GM12878 (cell line): ENCODE results near the gene ASTN1. TPM values are rescaled to one million over a fixed set of nuclear protein-coding genes. Genes with fewer than 3 reads are reported as not detected.
A peak's percentile ranks its signal among the peaks of the same experiment; 100 is the strongest.

Source experiments
- ATAC-seq: fragments of 200-7000 bp; cut with Tn5 transposase; 3 replicates; pipeline ENCODE4 v1.9.1; 2020; ENCODE audit warnings: mild to moderate bottlenecking, moderate library complexity
- BruUV-seq: library from RNA; stranded (reverse); fragments of 400-500 nt; replicated peaks from 2 replicates; lab custom pipeline; 2021; lab: Mats Ljungman, UMichigan
- CTCF ChIA-PET: fragments of 300-600 bp; sonication (Branson Sonifier 250); formaldehyde crosslinking; extraction: SDS; loops from one replicate; lab custom pipeline; 2021; ENCODE audit warnings: inconsistent platforms; lab: Yijun Ruan, JAX
- POLR2A ChIA-PET: fragments of 350-600 bp; formaldehyde crosslinking; extraction: SDS; loops from one replicate; lab custom pipeline; 2021; ENCODE audit warnings: inconsistent platforms; lab: Charles Lee
- RAD21 ChIA-PET: fragments of 300-600 bp; sonication (Branson Sonifier 250); formaldehyde crosslinking; loops from one replicate; lab custom pipeline; 2023; ENCODE audit warnings: antibody characterized with exemption; ENCODE audit not compliant: unreplicated experiment; lab: Charles Lee
- SMC1A ChIA-PET: fragments of 300-600 bp; sonication (Branson Sonifier 250); formaldehyde crosslinking; loops from one replicate; lab custom pipeline; 2023; ENCODE audit not compliant: unreplicated experiment, uncharacterized antibody; lab: Charles Lee
- DNase-seq: peaks from one replicate; pipeline ENCODE4 v3.0.0-alpha.2; 2011; ENCODE audit warnings: low read depth, low spot score
- FAIRE-seq: peaks from 3 replicates; lab custom pipeline; 2011; peaks lifted over from hg19 to GRCh38; lab: Jason Lieb, UNC
- H2AFZ ChIP-seq: 2 replicates; pipeline ENCODE4 v1.6.0; 2011; ENCODE audit warnings: low read depth, low read length, control low read depth; ENCODE audit not compliant: control insufficient read depth
- H3K27ac ChIP-seq: 2 replicates; pipeline ENCODE4 v1.5.1; 2011; ENCODE audit warnings: control low read depth; ENCODE audit not compliant: control insufficient read depth, insufficient read depth
- H3K27me3 ChIP-seq, 2 experiments: replicated peaks in 1 of 2; 2 replicates each; pipeline versions ENCODE4 v1.6.0 to v1.6.1; 2011; ENCODE audit warnings: low read length in 1 of 2; ENCODE audit not compliant: control insufficient read depth in 2 of 2, insufficient read depth in 2 of 2
- H3K36me3 ChIP-seq, 2 experiments: 2 replicates each; pipeline ENCODE4 v1.5.1; 2011; ENCODE audit warnings: low read length in 1 of 2; ENCODE audit not compliant: control insufficient read depth in 2 of 2, insufficient read depth in 2 of 2
- H3K4me1 ChIP-seq: 2 replicates; pipeline ENCODE4 v1.6.1; 2011; ENCODE audit warnings: mild to moderate bottlenecking, low read length, moderate library complexity, mixed read lengths; ENCODE audit not compliant: control insufficient read depth, insufficient read depth
- H3K4me2 ChIP-seq: 2 replicates; pipeline ENCODE4 v1.6.0; 2011; ENCODE audit warnings: control low read depth; ENCODE audit not compliant: control insufficient read depth, insufficient read depth
- H3K4me3 ChIP-seq: fragments of 200-600 bp; sonication (generic); 2 replicates; pipeline ENCODE4 v1.5.1; 2016
- H3K79me2 ChIP-seq: 2 replicates; pipeline ENCODE4 v1.6.0; 2011; ENCODE audit warnings: low read length; ENCODE audit not compliant: control insufficient read depth, insufficient read depth
- H3K9ac ChIP-seq: 2 replicates; pipeline ENCODE4 v1.8.0; 2011; ENCODE audit warnings: low read length, control low read depth, mixed read lengths; ENCODE audit not compliant: control insufficient read depth, insufficient read depth
- H3K9me3 ChIP-seq: replicated peaks from 3 replicates; pipeline ENCODE4 v1.5.1; 2011; ENCODE audit warnings: mild to moderate bottlenecking, low read length; ENCODE audit not compliant: control insufficient read depth, insufficient read depth
- H4K20me1 ChIP-seq: 2 replicates; pipeline ENCODE4 v1.6.0; 2011; ENCODE audit not compliant: control insufficient read depth, insufficient read depth
- ASH2L ChIP-seq: fragments of 300-600, 200-600 bp; sonication (generic); IDR thresholded peaks from 2 replicates; pipeline ENCODE4 v1.6.1; 2017; ENCODE audit warnings: low read depth, mild to moderate bottlenecking, borderline replicate concordance
- BCL3 ChIP-seq: IDR thresholded peaks from 2 replicates; pipeline ENCODE4 v1.6.1; 2011; ENCODE audit warnings: borderline replicate concordance, low read depth, mild to moderate bottlenecking, moderate library complexity, low read length; ENCODE audit not compliant: insufficient read depth, poor library complexity, severe bottlenecking
- CTCF ChIP-seq, 3 experiments: IDR thresholded peaks in 2 of 3; conservative IDR thresholded peaks in 1 of 3; 2 replicates each; pipeline ENCODE4 v1.5.1; 2011; ENCODE audit warnings: low read depth in 3 of 3, low read length in 3 of 3, mild to moderate bottlenecking in 3 of 3, control low read depth in 2 of 3, moderate library complexity in 2 of 3, inconsistent platforms in 1 of 3, mixed read lengths in 1 of 3; ENCODE audit not compliant: control insufficient read depth in 2 of 3, insufficient read depth in 1 of 3; ENCODE audit errors: extremely low read depth in 1 of 3
- E2F8 ChIP-seq: fragments of 450-650 bp; IDR thresholded peaks from 2 replicates; pipeline ENCODE4 v1.6.1; 2018; ENCODE audit warnings: mild to moderate bottlenecking, low read depth, moderate library complexity; ENCODE audit not compliant: partially characterized antibody
- GABPA ChIP-seq: IDR thresholded peaks from 2 replicates; pipeline ENCODE4 v1.6.1; 2014; ENCODE audit warnings: antibody characterized with exemption, low read depth, mild to moderate bottlenecking, inconsistent platforms
- MTA3 ChIP-seq: IDR thresholded peaks from 2 replicates; pipeline ENCODE4 v1.6.1; 2012; ENCODE audit warnings: low read length, inconsistent platforms, borderline replicate concordance
- RAD21 ChIP-seq: IDR thresholded peaks from 2 replicates; pipeline ENCODE4 v1.6.1; 2011; ENCODE audit warnings: mild to moderate bottlenecking, low read depth, low read length, moderate library complexity; ENCODE audit not compliant: insufficient read depth
- SMARCA5 ChIP-seq: fragments of 450-650 bp; IDR thresholded peaks from 2 replicates; pipeline ENCODE4 v1.6.1; 2017; ENCODE audit warnings: mild to moderate bottlenecking
- SMC3 ChIP-seq: IDR thresholded peaks from 2 replicates; pipeline ENCODE4 v1.6.1; 2011; ENCODE audit warnings: low read length, improper control_type of control experiment, borderline replicate concordance
- TBL1XR1 ChIP-seq: IDR thresholded peaks from 2 replicates; pipeline ENCODE4 v1.6.1; 2012; ENCODE audit warnings: low read depth, low read length, improper control_type of control experiment
- TCF7 ChIP-seq: IDR thresholded peaks from 2 replicates; pipeline ENCODE4 v1.6.1; 2014; ENCODE audit warnings: antibody characterized with exemption, borderline replicate concordance
- YY1 ChIP-seq: IDR thresholded peaks from 2 replicates; pipeline ENCODE4 v1.6.1; 2011; ENCODE audit warnings: low read depth, mild to moderate bottlenecking, low read length
- ZBTB11 ChIP-seq: fragments of 450-650 bp; formaldehyde crosslinking; IDR thresholded peaks from 2 replicates; pipeline ENCODE4 v1.5.0; 2022; ENCODE audit warnings: mild to moderate bottlenecking, missing genetic modification characterization
- WGBS: methylation state at CpG from one replicate; pipeline ENCODE4 v1.1.6; 2016; ENCODE audit warnings: low lambda C conversion rate; ENCODE audit not compliant: insufficient replicate concordance, insufficient coverage; ENCODE audit errors: missing lambda C conversion rate; 5-methylcytosine and 5-hydroxymethylcytosine counted together
- in situ Hi-C: fragments of 300-500 bp; cut with MboI; formaldehyde crosslinking; loops from 9 replicates; pipeline ENCODE4 v1.14.3; 2018; ENCODE audit warnings: mixed read lengths
- intact Hi-C: fragments of 100-400 bp; cut with micrococcal nuclease; formaldehyde crosslinking; loops from one replicate; pipeline ENCODE4 v1.14.2; 2022; ENCODE audit not compliant: unreplicated experiment
- polyA plus RNA-seq, 11 experiments: library from polyadenylated mRNA; depleted of rRNA in 4 of 11; unstranded in 6 of 11; stranded (reverse) in 5 of 11; fragments of >200 nt; fragmentation: Nextera tagmentation in 4 of 11; fragmentation: Illumina TruSeq in 1 of 11; extraction: Ambion mirVana in 4 of 11; extraction: Trizol in 1 of 11; gene quantifications; 1 replicate in 1 of 11; 2 replicates in 10 of 11; pipeline versions ENCODE4 v1.2.1 to v1.2.3, GENCODE V29; 2011 to 2016; ENCODE audit warnings: inconsistent platforms in 2 of 11, missing spikeins in 2 of 11, low read depth in 1 of 11
- total RNA-seq, 4 experiments: library from RNA; depleted of rRNA in 3 of 4; stranded (reverse); fragments of >200 nt in 3 of 4; fragmentation: Illumina TruSeq in 1 of 4; extraction: Trizol in 1 of 4; gene quantifications; 2 replicates each; pipeline versions ENCODE4 v1.2.1 to v1.2.3, GENCODE V29; 2013 to 2021

Gene ASTN1
- total and polyA plus RNA-seq, 10 of the 15 experiments (the other 5 are each of a cell fraction or from before 2014, with no cell fraction given), result 0.04 TPM; not detected in 9

GRCh38 chr1:176949033-176949662 lies 215.4 kb downstream of the ASTN1 start:
- in situ Hi-C loops (no loop called here), intact Hi-C loops (loop anchor here (1.0 to 5.0 kb wide), 3 partner anchors 52 to 998 kb away; no protein-coding TSS in a partner anchor)
- Histone ChIP-seq H3K9ac (no peak overlapping the region), H3K4me3 (no peak overlapping the region), H3K4me2 (no peak overlapping the region), H3K27ac (no peak overlapping the region), H3K9me3 (no peaks in the 10 kb centered on the region), H3K4me1 (no peaks in the 10 kb centered on the region), H3K27me3 (no peaks in the 10 kb centered on the region), H2AFZ (no peak overlapping the region), H3K36me3 (no peaks in the 10 kb centered on the region), H4K20me1 (no peaks in the 10 kb centered on the region), H3K79me2 (no peaks in the 10 kb centered on the region)
- BruUV-seq, result no TSS peak
- ChIA-PET POLR2A (no interaction called here), CTCF (interaction anchor here (0.7 to 5.7 kb wide), 14 partner anchors 9 to 999 kb away, joined by 3 to 45 read pairs (median 4); no protein-coding TSS in a partner anchor), RAD21 (interaction anchor here (0.7 to 3.1 kb wide), 4 partner anchors 49 to 997 kb away, joined by 3 to 13 read pairs (median 4); no protein-coding TSS in a partner anchor), SMC1A (interaction anchor here (0.8 to 4.2 kb wide), 3 partner anchors 18 to 209 kb away, joined by 3 to 16 read pairs (median 3); no protein-coding TSS in a partner anchor)
- TF ChIP-seq MTA3 (no peak), RAD21 (0 out of 2 replicates have a peak, but pooled peaks have one; percentile 31), ZBTB11 (CRISPR knock-in tag) (no peak), YY1 (peak; percentile 44; the same call in 1 of the 2 replicates), CTCF (IDR thresholded peaks at IDR 0.05 in 2 of 3, conservative IDR thresholded peaks at IDR 0.05 in 1 of 3; ENCODE audit: control insufficient read depth in 2 of 3, extremely low read depth in 1 of 3, insufficient read depth in 1 of 3, low read depth in 3 of 3, low read length in 3 of 3) (peak; percentile 60 to 74 (median 73)), SMARCA5 (no peak), TBL1XR1 (no peak), BCL3 (no peak), GABPA (no peak), SMC3 (peak; percentile 65), E2F8 (no peak), TCF7 (no peak), ASH2L (no peak)
- 19% methylated on average over 17 of the region's 17 CpGs for WGBS
- FAIRE-seq, result no peak
- no peak for DNase-seq
- ATAC-seq, result peak; percentile 99
